HG02588 (cell line): ENCODE results near the gene SLCO4A1.
"Not testable (repeated sequence)": the region's sequence is repeated elsewhere in the genome, so short reads cannot be mapped to it uniquely, and the experiment has no call there.

Experiments
- ATAC-seq: cut with Tn5 transposase; IDR thresholded peaks from one replicate; pipeline ENCODE4 v1.9.1; 2021; ENCODE audit warnings: mild to moderate bottlenecking, moderate library complexity; ENCODE audit not compliant: unreplicated experiment

SLCO4A1 gene

GRCh38 chr20:62622178-62622876, 20.0 kb upstream of the SLCO4A1 start:
- no peak for ATAC-seq

DNA sequence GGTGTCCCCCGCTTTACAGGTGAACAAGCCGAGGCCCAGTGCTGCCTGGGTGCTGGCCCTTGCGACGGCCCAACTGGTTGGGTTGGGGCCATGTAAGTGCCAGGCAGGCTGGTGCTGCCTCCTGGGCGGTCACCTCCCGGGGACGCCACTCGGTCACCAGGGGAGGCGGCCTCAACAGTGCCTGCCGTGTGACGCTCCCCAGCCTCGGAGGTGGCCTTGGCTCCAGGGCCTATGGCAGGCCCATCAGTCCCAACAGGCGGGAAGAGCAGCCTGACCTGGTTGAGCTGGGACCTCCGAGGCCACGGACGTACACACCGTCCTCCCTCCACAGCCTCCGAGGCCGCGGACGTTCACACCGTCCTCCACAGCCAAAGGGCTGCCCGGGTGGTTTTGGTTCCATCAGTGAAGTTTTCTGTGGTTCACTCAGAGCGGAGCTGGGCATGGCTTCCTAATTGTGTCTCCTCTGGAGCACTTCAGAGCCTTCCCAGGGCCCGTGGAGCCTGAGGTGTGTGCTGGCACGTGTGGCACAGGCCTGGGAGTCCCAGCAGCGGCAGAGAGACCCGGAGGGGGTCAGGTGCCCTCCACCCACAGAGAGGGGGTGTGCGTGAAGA, 19.3 kb upstream of the SLCO4A1 start:
- ATAC-seq: no peak

DNA sequence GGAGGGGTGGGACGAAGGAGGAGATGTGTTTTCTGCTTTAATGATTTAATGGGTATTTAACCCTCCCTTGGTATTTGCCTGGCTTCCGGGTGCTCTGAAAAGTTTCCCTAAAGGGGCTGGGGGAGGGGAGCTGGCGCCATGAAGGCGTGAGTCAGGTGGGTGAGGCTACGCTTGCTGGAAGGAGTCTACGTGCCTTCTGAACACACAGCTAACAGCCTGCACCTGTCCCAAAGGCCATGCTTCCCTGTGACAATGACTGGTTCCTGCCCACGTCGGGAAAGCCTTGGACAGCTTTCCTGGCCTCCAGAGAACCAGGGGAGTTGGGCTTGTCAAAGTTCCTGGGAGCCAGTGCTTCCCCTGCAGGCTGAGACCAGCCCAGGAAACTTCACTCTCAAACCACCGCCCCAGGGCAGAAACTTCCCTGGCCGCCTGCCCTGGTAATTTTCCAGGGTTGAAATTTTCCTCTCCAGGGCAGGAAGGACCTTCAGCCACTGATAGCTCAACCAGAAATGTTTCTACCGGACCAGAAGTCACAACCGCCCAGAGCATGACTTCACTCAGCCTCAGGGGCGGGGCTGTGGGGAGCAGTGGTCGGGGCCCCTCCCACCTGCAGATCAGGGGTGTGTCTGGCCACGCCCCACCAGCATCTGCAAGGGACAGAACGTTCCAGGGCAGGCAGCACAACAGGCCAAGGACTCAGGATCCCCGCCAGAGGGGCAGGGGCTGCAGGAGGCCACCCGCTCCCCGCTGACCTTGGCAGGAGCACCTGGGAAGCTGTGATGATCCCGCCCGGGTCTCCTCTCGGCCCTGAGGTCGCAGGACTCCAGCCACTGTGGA, 18.6 kb upstream of the SLCO4A1 start:
- ATAC-seq: peak; percentile 76

- ATAC-seq: peak; percentile 48
Measured at GRCh38 chr20:62624325-62624690, 18.0 kb upstream of the SLCO4A1 start.

GRCh38 chr20:62624719-62625453, 17.4 kb upstream of the SLCO4A1 start:
- ATAC-seq: no peak

- no peak for ATAC-seq
Measured at GRCh38 chr20:62625516-62625915, 16.8 kb upstream of the SLCO4A1 start.

DNA sequence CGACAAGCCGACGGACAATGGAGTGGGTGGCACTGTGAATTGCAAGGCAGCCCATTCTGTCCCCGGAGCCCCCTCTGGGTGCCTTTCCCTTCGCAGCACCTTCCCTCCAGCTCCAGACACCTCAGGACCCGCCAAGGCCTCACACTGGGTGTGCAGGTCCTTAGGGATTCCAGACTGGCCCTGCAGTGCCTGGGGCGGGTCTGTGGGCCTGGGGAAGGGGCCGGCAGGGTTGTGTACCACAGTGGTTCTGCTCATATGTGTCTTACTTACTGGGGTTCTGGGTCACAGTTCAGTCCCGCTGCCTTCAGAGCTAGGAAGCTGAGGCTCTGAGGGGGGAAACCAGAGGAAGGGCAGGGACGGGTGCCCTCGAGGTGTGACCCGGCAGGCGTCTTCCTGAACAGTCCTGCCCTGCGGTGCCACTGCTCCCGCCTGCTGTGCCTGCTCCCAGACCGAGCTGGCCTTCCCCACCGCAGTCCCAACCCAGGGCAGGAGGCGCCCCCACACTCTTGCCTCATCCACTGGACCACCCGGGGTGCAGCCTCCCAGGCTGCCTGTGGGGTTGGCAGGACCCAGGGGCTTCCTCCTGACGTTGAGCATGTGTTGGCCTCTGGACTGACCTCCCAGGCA, 16.3 kb upstream of the SLCO4A1 start:
- no peak for ATAC-seq

DNA sequence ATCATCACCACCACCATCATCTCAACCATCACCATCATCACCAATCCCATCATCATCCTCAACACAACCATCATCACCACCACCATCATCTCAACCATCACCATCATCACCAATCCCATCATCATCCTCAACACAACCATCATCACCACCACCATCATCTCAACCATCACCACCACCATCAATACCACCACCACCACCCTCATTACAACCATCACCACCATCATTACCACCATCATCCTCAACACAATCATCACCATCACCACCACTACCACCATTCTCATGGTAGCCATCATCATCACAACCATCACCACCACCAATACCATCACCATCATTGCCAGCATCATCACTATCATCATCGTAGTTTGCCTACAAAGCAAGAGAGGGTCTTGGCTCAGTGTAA, 14.9 kb upstream of the SLCO4A1 start:
- ATAC-seq: not testable (repeated sequence)

DNA sequence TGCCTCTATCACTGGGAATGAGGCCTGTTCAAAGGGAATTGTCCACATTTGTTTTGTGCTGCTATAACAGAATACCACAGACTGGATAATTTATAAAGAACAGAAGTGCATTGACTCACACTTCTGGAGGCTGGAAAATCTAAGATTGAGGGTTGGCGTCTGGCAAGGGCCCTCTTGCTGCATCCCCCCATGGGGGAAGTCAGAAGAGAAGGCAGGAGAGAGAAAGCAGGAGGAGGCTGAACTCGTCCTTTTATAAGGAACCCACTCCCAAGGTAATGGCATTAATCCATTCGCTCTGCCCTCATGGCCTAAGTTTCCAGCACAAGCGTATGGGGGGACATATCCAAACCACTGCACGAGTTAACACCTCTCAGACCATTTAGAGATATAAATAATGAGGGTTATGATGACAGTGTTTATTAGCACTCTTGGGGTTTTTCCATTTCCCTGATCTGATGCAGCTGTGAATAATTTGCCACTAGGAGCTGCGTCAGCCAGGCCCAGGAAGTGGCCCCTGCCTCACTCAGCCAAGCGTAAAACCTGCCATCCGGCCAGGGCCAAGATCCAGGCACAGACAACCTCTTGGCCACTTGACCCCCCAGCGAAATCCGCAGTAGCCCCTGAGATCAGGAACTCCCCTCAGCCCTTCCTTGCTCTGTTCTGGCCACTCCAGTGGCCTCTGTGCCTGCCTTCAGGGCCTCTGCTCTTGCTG, 14.2 kb upstream of the SLCO4A1 start:
- ATAC-seq: no peak

GRCh38 chr20:62628691-62629090, 13.6 kb upstream of the SLCO4A1 start:
- no peak for ATAC-seq

GRCh38 chr20:62629864-62630470, 12.3 kb upstream of the SLCO4A1 start:
- ATAC-seq: no peak

- no peak for ATAC-seq
Measured at GRCh38 chr20:62631336-62632308, 10.7 kb upstream of the SLCO4A1 start.

DNA sequence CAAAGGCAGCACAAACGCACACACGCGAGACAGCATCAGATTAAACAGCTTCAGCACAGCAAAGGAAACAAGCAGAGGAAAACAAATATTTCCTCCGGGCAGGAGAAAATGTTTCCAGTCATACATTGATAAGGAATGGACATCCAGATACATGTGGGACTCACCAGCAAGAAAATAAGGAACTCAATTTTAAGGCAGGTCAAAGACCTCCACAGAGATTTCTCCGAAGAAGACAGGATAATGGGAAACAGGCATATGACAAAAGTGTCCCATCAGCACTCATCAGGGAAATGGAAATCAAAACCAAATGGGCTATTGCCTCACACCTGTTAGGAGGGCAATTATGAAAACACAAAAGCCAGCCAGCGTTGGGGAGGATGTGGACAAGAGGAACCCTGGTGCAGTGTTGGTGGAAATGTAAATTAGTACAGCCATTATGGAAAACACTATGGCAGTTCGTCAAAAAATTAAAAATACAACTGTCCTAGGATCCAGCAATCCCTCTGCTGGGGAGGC, 9.7 kb upstream of the SLCO4A1 start:
- ATAC-seq: no peak

DNA sequence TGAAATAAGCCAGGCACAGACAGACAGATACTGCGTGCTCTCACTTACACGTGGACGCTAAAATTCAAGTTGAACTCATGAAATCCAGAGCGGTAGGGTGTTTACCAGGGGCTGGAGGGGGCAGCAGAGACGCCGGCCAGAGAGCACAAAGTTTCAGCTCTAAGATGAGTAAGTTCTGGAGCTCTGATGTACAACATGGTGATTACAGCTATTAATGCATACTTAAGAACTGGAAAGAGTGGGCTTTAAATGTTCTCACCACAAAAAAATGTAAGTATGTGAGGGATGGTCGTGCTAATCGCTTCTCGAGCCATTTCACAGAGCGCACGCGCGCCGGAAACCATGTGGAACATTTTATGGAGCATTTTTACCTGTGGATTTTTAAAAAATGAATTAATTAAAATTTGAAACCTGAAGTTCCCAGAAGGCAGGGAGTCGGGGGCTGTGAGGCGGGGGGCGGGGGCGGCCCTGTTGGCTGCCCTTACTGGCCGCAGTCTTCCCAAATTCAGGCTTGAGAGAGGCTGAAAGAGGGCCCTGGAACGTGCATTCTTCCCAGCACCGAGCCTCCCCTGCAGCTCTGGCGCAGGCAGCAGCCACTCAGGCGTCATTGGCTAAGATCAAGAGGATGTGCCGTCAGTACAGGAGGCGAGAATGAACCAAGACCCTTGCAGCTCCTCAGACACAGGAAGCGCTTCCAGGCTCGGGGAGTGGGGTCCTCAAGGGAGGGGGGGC, 8.5 kb upstream of the SLCO4A1 start:
- no peak for ATAC-seq

- no peak for ATAC-seq
Measured at GRCh38 chr20:62634330-62634967, 7.9 kb upstream of the SLCO4A1 start.

GRCh38 chr20:62635232-62635631, 7.1 kb upstream of the SLCO4A1 start:
- ATAC-seq: no peak

GRCh38 chr20:62635852-62636251, 6.5 kb upstream of the SLCO4A1 start:
- ATAC-seq: no peak
